Stimulated activated naive CD8-positive, alpha-beta T cell treated with anti-CD3 and anti-CD28 coated beads, Interleukin-15, amount 100 ng/mL, for 72 hours (primary cell): Measurements from ENCODE around the gene SLAMF1.
"Not testable (repeated sequence)": the region's sequence is repeated elsewhere in the genome, so short reads cannot be mapped to it uniquely, and the experiment has no call there.

ENCODE experiments used
- ATAC-seq: fragments of 150-1000 bp; cut with Tn5 transposase; 2 replicates; pipeline ENCODE4 v1.10.0; 2021; ENCODE audit warnings: mild to moderate bottlenecking, moderate library complexity
- DNase-seq, 2 donors: peaks; one replicate each; pipeline ENCODE4 v3.0.0; 2021 to 2022
- H3K27ac Mint-ChIP-seq, 2 donors: one replicate each; pipeline ENCODE4 v1.8.0; 2022; ENCODE audit warnings: mild to moderate bottlenecking in 2 of 2, mixed read lengths in 2 of 2, moderate library complexity in 2 of 2
- H3K27me3 Mint-ChIP-seq: one replicate; pipeline ENCODE4 v1.8.0; 2022; ENCODE audit warnings: mixed read lengths
- H3K4me1 Mint-ChIP-seq: one replicate; pipeline ENCODE4 v1.8.0; 2022; ENCODE audit warnings: mild to moderate bottlenecking, mixed read lengths
- H3K4me3 Mint-ChIP-seq, 2 donors: one replicate each; pipeline ENCODE4 v1.8.0; 2022; ENCODE audit warnings: mild to moderate bottlenecking in 2 of 2, mixed read lengths in 2 of 2, moderate library complexity in 1 of 2
- H3K9me3 Mint-ChIP-seq, 2 donors: one replicate each; pipeline ENCODE4 v1.8.0; 2022; ENCODE audit warnings: mixed read lengths in 2 of 2

SLAMF1 gene

DNA sequence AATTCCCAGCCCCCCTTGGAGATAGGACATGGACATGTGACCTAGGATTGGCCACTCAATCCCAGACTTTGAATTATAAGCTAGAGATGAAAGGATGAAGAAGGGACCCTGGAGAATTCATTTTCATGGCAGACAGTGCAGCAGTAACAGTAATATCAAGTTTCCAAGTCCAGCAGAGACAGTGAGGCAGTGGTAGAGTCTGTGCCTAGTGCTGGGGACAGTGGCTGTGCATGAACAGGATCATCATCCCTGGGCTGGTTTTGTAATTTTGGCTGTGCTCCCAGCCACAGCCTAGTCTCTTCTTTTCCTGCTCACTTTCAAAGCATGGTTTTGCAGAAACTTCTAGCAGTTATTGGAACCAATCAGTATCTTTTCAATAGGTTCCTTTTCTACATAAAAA, 37.9 kb downstream of the SLAMF1 start:
- ATAC-seq (no peak), DNase-seq (no peak)
- Mint-ChIP-seq H3K4me1 (peaks cover 53% of the 10 kb centered on the region), H3K27ac (no peak overlapping the region), H3K4me3 (no peak overlapping the region), H3K9me3 (peaks cover 9 to 15% of the 10 kb centered on the region in 2 donors), H3K27me3 (no peaks in the 10 kb centered on the region)

DNA sequence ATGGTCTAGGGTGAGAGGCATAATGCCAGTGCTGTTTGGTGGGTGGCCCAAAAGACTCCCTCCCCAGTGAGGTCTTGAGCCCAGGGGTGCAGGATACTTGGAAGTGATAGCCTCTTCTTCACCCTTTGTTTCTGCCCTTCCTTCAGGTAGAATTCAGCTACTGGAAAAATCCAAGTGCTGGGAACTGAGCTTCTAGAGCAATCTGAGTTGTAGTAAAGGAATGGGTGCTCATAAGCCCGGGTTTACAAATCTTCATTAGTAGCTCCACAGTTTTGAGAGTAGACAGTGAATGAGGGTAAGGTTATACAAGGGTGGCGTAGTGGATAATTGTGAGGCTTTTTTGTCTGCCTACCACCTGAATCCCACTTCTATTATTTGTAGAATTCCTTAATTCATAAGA, 38.3 kb downstream of the SLAMF1 start:
- no peak for DNase-seq
- peaks cover 9 to 18% of the 10 kb centered on the region in 2 donors for H3K9me3 Mint-ChIP-seq
- H3K27ac Mint-ChIP-seq: no peak overlapping the region
- H3K27me3 Mint-ChIP-seq: no peaks in the 10 kb centered on the region
- H3K4me1 Mint-ChIP-seq: peaks cover 53% of the 10 kb centered on the region
- no peak for ATAC-seq
- H3K4me3 Mint-ChIP-seq: no peak overlapping the region

DNA sequence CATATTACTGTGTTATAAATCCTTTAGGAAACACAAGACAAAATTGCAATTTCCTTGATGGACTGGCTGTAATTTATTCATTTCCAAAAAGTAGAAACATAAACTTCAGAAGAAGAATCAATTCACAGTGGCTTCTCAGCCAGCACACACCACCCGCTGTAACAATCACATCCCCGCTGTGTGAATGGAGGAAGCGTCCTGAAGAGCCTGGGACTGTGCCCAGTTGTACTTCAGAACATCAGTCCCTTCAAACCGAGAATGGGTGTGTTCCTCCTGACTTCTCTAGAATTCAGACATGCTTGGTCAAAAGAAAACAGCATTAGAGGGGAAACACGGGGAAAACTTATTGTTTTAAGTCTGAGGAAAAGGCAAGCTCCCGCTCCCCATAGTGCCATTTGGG, 38.8 kb downstream of the SLAMF1 start:
- Mint-ChIP-seq H3K27me3 (no peaks in the 10 kb centered on the region), H3K9me3 (peaks cover 12 to 22% of the 10 kb centered on the region in 2 donors), H3K4me3 (no peak overlapping the region), H3K27ac (no peak overlapping the region), H3K4me1 (peaks cover 53% of the 10 kb centered on the region)
- ATAC-seq: no peak
- DNase-seq: no peak

DNA sequence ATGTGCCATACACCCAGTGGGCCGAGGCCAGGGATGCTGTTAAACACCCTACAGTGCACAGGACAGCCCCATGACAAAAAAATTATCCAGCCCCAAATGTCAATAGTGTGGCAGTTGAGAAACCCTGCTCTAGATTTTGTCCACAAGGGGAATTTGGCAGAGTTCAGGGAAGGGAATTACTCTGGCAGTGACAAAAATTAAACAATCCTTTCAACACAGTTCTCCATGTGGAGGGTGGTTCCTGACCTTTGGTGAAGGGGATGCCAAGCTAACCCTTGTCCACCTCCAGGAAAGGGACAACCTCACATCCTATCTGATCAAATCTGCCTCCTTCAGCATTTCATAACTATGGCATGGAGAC, 39.2 kb downstream of the SLAMF1 start:
- Mint-ChIP-seq H3K27me3 (no peaks in the 10 kb centered on the region), H3K4me3 (no peak overlapping the region), H3K27ac (peak overlapping the region in 1 of 2 donors; percentile 81), H3K4me1 (peaks cover 53% of the 10 kb centered on the region), H3K9me3 (peaks cover 16 to 26% of the 10 kb centered on the region in 2 donors)
- ATAC-seq (no peak), DNase-seq (no peak)

DNA sequence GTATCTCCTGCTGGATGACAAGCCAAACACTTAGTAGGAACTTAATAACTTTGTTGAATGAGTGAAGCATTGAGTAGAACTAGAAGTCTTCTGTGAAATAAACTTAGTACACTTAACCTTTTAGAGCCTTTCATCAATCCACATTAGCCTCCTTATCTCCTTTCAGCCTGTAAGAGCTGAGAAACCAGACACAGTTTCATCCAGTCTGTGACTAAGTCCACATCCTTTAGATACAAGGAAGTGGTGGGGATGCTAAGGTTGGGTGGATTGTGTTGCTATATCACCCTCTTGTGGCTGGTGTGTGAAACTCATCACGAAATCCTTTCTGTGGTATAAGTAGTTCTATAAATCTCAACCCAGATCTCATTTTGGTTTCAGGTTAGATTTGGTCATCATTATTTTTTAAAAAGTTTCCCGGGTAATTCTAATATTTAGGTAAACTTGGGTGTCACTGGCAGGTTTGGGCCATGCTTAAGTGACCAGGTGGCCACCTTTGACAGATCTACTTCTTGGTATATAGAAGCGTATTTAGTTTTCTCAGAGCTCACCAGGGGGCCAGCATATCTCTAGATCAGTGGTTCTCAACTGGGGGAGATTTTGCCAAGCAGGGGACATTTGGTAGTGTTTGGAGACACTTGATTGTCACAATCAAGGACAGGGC, 39.7 kb downstream of the SLAMF1 start:
- ATAC-seq: peak; percentile 98
- Mint-ChIP-seq H3K27me3 (no peaks in the 10 kb centered on the region), H3K9me3 (peaks cover 16 to 30% of the 10 kb centered on the region in 2 donors), H3K4me1 (peaks cover 53% of the 10 kb centered on the region), H3K27ac (peak overlapping the region; percentile 81 to 82), H3K4me3 (peak overlapping the region; percentile 44 to 60)
- peak; percentile 68 to 75 for DNase-seq

DNA sequence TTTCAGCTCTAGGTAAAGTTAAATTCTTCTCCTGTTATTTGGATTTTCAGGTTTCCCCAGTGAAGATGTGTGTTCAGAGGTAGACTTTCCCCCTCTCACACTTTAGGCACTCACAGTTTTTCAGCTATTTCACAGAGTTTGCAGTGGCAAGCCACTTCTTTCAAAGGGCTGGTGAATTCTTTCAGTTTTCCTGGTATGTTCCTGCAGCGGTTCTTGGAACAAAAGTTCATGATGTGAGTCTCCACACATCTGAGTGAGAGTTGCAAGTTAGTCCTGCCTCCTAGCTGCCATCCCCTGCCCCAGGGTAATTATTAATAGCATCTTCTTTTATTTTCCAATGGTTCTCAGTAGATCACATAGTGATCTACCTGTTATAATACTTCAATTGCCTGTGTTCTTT, 40.2 kb downstream of the SLAMF1 start:
- Mint-ChIP-seq H3K27me3 (no peaks in the 10 kb centered on the region), H3K27ac (peak overlapping the region; percentile 30 to 82), H3K4me3 (peak overlapping the region; percentile 44 to 60), H3K4me1 (peaks cover 53% of the 10 kb centered on the region), H3K9me3 (peaks cover 21 to 35% of the 10 kb centered on the region in 2 donors)
- peak; percentile 21 for ATAC-seq
- DNase-seq: no peak

DNA sequence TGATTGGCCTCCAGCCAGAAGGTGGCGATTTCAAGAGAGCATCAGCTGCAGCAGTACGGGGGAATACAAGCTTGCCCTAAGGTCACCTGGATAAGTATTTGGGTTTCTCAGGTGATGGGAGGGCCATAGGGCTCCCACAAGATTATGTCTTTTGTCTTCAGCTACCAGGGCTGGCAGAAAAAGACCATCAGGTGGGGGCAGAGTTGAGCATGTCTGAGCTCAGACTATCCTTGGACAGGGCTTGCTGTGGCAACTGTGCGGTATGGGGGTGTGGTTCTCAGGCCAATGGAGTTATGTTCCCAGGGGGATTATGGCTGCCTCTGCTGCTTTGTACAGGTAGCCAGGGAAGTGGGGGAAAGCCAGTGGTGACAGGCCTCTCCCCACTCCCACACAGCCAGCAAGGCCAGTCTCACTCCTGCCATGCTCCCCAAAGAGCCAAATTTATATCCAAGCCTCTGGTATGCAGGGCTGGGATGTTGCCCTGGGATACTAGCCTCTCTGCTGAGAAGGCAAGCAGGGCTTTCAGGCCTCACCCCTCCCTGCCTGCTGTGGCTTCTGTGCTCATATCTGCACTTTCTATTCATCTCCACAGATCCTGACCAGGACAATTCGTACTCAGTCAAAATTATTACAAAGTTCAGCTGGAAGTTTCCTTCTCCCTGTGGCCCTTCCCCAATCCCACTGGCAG, 40.9 kb downstream of the SLAMF1 start:
- Mint-ChIP-seq H3K4me3 (peak overlapping the region; percentile 44 to 60), H3K27ac (peak overlapping the region; percentile 30 to 82), H3K27me3 (no peaks in the 10 kb centered on the region), H3K4me1 (peaks cover 49% of the 10 kb centered on the region), H3K9me3 (peaks cover 26 to 42% of the 10 kb centered on the region in 2 donors)
- DNase-seq (peak in 1 of 2 donors; percentile 22), ATAC-seq (no peak)

DNA sequence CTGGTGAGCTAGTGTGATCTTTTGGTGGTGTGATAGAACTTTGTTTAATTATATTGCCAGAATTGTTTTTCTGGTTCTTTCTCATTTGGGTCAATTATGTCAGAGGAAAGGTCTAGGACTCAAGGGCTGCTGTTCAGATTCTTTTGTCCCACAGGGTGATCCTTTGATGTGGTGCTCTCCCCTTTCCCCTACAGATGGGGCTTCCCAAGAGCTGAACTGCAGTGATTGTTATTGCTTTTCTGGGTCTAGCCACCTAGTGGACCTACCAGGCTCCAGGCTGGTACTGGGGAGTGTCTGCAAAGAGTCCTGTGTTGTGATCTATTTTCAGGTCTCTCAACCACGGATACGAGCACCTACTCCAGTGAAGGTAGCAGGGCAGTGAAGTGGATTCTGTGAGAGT, 41.6 kb downstream of the SLAMF1 start:
- peak overlapping the region in 1 of 2 donors; percentile 79 for H3K27ac Mint-ChIP-seq
- ATAC-seq (peak; percentile 27), DNase-seq (peak in 1 of 2 donors; percentile 43)
- H3K4me1 Mint-ChIP-seq: peaks cover 43% of the 10 kb centered on the region
- peak overlapping the region; percentile 29 to 44 for H3K4me3 Mint-ChIP-seq
- H3K9me3 Mint-ChIP-seq: peaks cover 31 to 48% of the 10 kb centered on the region in 2 donors
- H3K27me3 Mint-ChIP-seq: no peaks in the 10 kb centered on the region

DNA sequence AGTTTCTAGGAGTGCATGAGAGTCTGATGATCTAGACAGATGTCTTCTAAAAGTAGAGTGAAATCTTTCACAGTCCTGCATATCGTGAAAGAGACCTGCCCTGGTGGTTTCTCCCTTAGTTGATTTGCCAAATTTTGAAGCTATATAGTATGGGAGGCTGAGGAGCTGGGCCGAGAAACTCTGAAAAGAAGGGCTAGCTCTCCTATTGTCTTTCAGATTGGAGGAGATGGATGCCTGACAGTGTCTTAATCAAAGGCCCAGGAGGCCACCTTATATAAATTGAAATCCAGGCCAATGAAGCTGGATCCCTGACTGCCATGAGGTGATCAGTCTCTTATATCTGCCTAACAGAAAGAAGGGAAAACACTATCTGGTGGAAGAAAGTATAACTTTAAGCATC, 49.1 kb downstream of the SLAMF1 start:
- Mint-ChIP-seq H3K4me3 (no peak overlapping the region), H3K27ac (no peak overlapping the region), H3K27me3 (no peaks in the 10 kb centered on the region), H3K9me3 (peaks cover 34 to 40% of the 10 kb centered on the region in 2 donors), H3K4me1 (no peaks in the 10 kb centered on the region)
- DNase-seq (no peak), ATAC-seq (no peak)

DNA sequence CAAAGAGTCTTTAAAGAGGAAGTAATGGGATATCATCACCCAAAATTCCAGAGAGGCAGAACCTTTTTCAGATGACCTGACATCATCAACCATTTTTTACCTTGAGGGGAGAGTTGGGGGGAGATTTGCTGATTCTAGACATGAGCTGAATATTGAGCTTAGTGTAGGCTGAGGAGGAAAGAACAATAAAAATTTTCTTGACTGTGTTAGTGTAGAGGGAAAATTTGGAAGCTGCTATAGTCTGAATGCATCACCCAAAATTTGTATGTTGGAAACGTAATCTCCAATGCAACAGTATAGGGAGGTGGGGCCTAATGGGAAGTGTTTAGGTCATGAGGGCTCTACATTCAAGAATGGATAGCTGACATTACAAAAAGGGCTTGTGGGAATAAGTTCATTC, 49.8 kb downstream of the SLAMF1 start:
- no peaks in the 10 kb centered on the region for H3K4me1 Mint-ChIP-seq
- no peak overlapping the region for H3K4me3 Mint-ChIP-seq
- H3K27me3 Mint-ChIP-seq: no peaks in the 10 kb centered on the region
- ATAC-seq: no peak
- H3K9me3 Mint-ChIP-seq: peaks cover 37 to 39% of the 10 kb centered on the region in 2 donors
- H3K27ac Mint-ChIP-seq: no peak overlapping the region
- no peak for DNase-seq

DNA sequence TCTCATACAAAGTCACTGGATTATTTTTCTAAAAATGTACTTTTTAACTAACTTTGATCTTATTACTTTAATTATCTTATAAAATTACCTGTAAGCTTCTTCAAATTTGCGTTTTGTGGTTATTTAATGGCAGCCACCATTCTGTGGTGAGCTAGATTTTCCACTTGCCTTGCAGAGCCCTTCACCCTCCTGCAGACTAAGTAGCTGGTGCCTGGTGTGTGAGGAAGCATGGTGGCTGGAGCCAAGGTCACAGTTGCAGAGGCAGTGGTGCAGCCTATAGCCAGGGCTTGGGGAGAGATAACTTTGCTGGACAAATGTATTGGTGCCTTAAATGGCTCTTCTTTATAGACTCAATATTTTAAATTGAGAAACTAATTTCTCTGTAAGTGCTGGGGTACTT, 56.4 kb downstream of the SLAMF1 start:
- DNase-seq: no peak
- no peak for ATAC-seq
- H3K9me3 Mint-ChIP-seq: peaks cover 23% of the 10 kb centered on the region in 2 donors
- H3K4me1 Mint-ChIP-seq: peaks cover 10% of the 10 kb centered on the region
- H3K27ac Mint-ChIP-seq: no peak overlapping the region
- H3K4me3 Mint-ChIP-seq: no peak overlapping the region
- H3K27me3 Mint-ChIP-seq: no peaks in the 10 kb centered on the region

DNA sequence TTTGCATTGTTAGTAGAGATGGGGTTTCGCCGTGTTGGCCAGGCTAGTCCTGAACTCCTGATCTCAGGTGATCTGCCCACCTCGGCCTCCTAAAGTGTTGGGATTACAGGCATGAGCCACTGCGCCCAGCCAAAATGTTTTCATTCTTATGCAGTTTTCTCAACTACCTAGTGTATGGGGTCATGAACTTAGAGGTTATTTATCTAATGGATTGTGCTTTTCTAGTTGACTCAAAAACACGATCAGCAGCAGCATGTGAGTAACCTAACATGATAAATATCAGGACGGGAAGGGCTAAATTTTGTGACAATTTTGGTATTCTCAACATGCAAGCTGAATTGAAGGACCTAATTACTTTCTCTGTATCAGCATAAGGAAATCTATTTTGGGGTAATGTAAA, 58.4 kb downstream of the SLAMF1 start:
- no peaks in the 10 kb centered on the region for H3K27me3 Mint-ChIP-seq
- no peak for ATAC-seq
- no peak for DNase-seq
- H3K4me3 Mint-ChIP-seq: no peak overlapping the region
- no peak overlapping the region for H3K27ac Mint-ChIP-seq
- peaks cover 23% of the 10 kb centered on the region for H3K4me1 Mint-ChIP-seq
- peaks cover 13 to 17% of the 10 kb centered on the region in 2 donors for H3K9me3 Mint-ChIP-seq

DNA sequence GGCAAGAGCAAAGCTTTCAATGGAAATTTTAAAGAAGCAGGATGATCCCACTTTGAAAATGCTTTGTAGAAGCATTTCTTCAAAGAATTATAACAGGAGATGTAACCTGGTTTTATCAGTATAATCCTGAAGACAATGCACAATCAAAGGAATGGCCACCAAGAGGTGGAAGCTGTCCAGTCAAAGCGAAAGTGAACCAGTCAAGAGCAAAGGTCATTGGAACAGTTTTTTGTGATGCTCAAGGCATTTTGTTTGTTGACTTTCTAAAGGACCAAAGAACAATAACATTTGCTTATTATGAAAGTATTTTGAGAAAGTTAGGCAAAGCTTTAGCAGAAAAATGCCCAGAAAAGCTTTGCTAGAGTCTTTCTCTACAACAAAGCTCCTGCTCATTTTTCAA, 62.1 kb downstream of the SLAMF1 start:
- Mint-ChIP-seq H3K9me3 (peaks cover 7 to 12% of the 10 kb centered on the region in 2 donors), H3K4me1 (peaks cover 40% of the 10 kb centered on the region), H3K27me3 (no peaks in the 10 kb centered on the region), H3K27ac (no peak overlapping the region), H3K4me3 (peak overlapping the region; percentile 5 to 44)
- ATAC-seq: no peak
- no peak for DNase-seq

DNA sequence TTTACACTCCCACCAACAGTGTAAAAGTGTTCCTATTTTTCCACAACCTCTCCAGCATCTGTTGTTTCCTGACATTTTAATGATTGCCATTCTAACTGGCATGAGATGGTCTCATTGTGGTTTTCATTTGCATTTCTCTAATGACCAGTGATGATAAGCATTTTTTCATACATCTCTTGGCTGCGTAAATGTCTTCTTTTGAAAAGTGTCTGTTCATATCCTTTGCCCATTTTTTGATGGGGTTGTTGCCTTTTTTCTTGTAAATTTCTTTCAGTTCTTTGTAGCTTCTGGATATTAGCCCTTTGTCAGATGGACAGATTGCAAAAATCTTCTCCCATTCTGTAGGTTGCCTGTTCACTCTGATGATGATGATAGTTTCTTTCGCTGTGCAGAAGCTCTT, 63.9 kb downstream of the SLAMF1 start:
- not testable (repeated sequence) for H3K4me3 Mint-ChIP-seq, H3K27ac Mint-ChIP-seq

DNA sequence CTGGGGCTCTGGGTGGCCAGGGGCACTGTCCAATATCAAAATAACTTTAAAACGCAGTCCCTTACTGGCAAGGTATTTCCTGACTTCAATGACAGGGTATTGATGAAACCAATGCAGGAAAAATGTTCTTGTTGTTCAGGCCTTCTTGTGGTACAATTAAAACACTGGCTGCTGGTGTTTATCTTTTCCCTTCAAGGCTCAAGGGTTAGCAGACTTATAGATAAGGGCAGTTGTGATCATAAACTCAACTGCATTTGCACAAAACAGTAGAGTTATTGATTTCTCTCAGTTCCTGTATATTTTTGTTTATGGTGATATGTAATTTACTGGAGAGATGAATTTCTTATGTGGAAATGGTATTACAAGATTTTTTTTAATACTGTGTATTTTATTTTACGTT, 64.9 kb downstream of the SLAMF1 start:
- no peaks in the 10 kb centered on the region for H3K27me3 Mint-ChIP-seq
- ATAC-seq: no peak
- no peak overlapping the region for H3K4me3 Mint-ChIP-seq
- peaks cover 7 to 12% of the 10 kb centered on the region in 2 donors for H3K9me3 Mint-ChIP-seq
- H3K27ac Mint-ChIP-seq: no peak overlapping the region
- no peak for DNase-seq
- H3K4me1 Mint-ChIP-seq: peaks cover 57% of the 10 kb centered on the region

More for the DNA sequence above, 63.9 kb downstream of the SLAMF1 start:
- DNase-seq, ATAC-seq, H3K27me3 Mint-ChIP-seq: not testable (repeated sequence)
- peaks cover 47% of the 10 kb centered on the region for H3K4me1 Mint-ChIP-seq
- peaks cover 7 to 12% of the 10 kb centered on the region in 2 donors for H3K9me3 Mint-ChIP-seq

DNA sequence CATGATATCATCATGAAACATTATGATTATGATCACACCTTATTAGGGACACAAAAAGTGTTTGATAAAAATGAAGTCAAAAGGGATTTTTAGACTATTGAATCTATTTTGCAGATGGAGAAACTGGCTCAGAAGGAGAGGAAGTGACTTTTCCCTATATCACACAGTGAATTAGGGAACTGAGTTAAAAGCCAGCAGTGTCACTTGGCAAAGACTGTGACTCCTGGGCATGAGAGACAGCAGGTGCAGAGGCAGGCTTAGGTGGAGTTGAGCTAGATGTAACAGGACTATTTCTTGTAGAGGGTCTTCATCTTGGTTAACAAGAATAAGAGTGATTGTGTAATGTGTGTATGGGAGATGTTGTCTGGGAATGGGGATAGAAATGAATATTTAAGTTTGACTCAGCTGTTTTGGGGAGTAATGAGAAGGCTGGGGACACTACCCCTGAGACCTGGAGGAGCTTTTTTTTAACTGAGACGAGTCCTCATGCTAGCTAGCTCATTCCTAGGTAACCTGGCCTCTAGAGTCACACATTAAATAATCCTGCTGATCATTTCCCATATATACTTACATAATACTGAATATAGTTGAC, 66.5 kb downstream of the SLAMF1 start:
- peaks cover 67% of the 10 kb centered on the region for H3K4me1 Mint-ChIP-seq
- H3K9me3 Mint-ChIP-seq: peaks cover 7 to 12% of the 10 kb centered on the region in 2 donors
- H3K4me3 Mint-ChIP-seq: peak overlapping the region in 1 of 2 donors; percentile 6
- ATAC-seq: no peak
- no peak for DNase-seq
- H3K27ac Mint-ChIP-seq: peak overlapping the region in 1 of 2 donors; percentile 20
- H3K27me3 Mint-ChIP-seq: no peaks in the 10 kb centered on the region
